OCI-LY1 (cell line): ENCODE results near the gene DMD.

Source experiments
- EZH2 ChIP-seq: fragments of 200-600 bp; sonication (generic), shearing (Covaris generic); IDR thresholded peaks from 2 replicates; pipeline ENCODE4 v1.8.0; 2017; ENCODE audit warnings: borderline replicate concordance, mixed run types, mild to moderate bottlenecking, antibody characterized with exemption, low read length, moderate library complexity, mixed read lengths
- TF ChIP-seq, protein P1 (sequence below): fragments of 200-600 bp; sonication (generic), shearing (Covaris generic); IDR thresholded peaks from 2 replicates; pipeline ENCODE4 v1.5.1; 2017; ENCODE audit warnings: mild to moderate bottlenecking, antibody characterized with exemption, low read length, moderate library complexity, mixed read lengths

- TF ChIP-seq, protein P1, sequence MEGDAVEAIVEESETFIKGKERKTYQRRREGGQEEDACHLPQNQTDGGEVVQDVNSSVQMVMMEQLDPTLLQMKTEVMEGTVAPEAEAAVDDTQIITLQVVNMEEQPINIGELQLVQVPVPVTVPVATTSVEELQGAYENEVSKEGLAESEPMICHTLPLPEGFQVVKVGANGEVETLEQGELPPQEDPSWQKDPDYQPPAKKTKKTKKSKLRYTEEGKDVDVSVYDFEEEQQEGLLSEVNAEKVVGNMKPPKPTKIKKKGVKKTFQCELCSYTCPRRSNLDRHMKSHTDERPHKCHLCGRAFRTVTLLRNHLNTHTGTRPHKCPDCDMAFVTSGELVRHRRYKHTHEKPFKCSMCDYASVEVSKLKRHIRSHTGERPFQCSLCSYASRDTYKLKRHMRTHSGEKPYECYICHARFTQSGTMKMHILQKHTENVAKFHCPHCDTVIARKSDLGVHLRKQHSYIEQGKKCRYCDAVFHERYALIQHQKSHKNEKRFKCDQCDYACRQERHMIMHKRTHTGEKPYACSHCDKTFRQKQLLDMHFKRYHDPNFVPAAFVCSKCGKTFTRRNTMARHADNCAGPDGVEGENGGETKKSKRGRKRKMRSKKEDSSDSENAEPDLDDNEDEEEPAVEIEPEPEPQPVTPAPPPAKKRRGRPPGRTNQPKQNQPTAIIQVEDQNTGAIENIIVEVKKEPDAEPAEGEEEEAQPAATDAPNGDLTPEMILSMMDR = no peak
- TF ChIP-seq EZH2 = no peak
Observed at GRCh38 chrX:31589503-31589902, 1621.8 kb downstream of the DMD start.
